Endothelial cell of umbilical vein (primary cell): ENCODE measurements around the gene SARS2.

ENCODE experiments used
- FOS ChIP-seq: IDR thresholded peaks from 2 replicates; pipeline ENCODE4 v1.6.1; 2011; ENCODE audit warnings: mild to moderate bottlenecking, low read length, moderate library complexity, borderline replicate concordance; ENCODE audit not compliant: insufficient read depth
- MYC ChIP-seq: IDR thresholded peaks from one replicate; pipeline ENCODE4 v1.6.1; 2011; ENCODE audit warnings: mild to moderate bottlenecking, low read depth, low read length
- POLR2A ChIP-seq: IDR thresholded peaks from 2 replicates; pipeline ENCODE4 v1.6.1; 2012; ENCODE audit warnings: low read depth, mild to moderate bottlenecking, control low read depth, low read length
- TF ChIP-seq, protein P1 (sequence below), 2 donors: IDR thresholded peaks; 1 replicate in 1 of 2; 2 replicates in 1 of 2; pipeline ENCODE4 v1.5.1; 2011; ENCODE audit warnings: low read length in 2 of 2, mild to moderate bottlenecking in 2 of 2, moderate library complexity in 2 of 2, control low read depth in 1 of 2, inconsistent platforms in 1 of 2, low read depth in 1 of 2; ENCODE audit not compliant: insufficient read depth in 1 of 2; ENCODE audit errors: extremely low read depth in 1 of 2
- TF ChIP-seq, protein P2 (sequence below): IDR thresholded peaks from 2 replicates; pipeline ENCODE4 v1.6.1; 2011; ENCODE audit not compliant: insufficient read depth, insufficient read length

- TF ChIP-seq, protein P1, sequence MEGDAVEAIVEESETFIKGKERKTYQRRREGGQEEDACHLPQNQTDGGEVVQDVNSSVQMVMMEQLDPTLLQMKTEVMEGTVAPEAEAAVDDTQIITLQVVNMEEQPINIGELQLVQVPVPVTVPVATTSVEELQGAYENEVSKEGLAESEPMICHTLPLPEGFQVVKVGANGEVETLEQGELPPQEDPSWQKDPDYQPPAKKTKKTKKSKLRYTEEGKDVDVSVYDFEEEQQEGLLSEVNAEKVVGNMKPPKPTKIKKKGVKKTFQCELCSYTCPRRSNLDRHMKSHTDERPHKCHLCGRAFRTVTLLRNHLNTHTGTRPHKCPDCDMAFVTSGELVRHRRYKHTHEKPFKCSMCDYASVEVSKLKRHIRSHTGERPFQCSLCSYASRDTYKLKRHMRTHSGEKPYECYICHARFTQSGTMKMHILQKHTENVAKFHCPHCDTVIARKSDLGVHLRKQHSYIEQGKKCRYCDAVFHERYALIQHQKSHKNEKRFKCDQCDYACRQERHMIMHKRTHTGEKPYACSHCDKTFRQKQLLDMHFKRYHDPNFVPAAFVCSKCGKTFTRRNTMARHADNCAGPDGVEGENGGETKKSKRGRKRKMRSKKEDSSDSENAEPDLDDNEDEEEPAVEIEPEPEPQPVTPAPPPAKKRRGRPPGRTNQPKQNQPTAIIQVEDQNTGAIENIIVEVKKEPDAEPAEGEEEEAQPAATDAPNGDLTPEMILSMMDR (IDR thresholded peaks at IDR 0.05; ENCODE audit: extremely low read depth in 1 of 2, insufficient read depth in 1 of 2, low read depth in 1 of 2, low read length in 2 of 2): no peak
- TF ChIP-seq MYC (no peak), POLR2A (no peak), FOS (no peak)
- TF ChIP-seq, protein P2, sequence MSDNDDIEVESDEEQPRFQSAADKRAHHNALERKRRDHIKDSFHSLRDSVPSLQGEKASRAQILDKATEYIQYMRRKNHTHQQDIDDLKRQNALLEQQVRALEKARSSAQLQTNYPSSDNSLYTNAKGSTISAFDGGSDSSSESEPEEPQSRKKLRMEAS: no peak
Observed at GRCh38 chr19:38911388-38912001, 19.1 kb downstream of the SARS2 start.
